Measurements from ENCODE around the gene KRTAP10-5.

The KRTAP10-5 gene

DNA sequence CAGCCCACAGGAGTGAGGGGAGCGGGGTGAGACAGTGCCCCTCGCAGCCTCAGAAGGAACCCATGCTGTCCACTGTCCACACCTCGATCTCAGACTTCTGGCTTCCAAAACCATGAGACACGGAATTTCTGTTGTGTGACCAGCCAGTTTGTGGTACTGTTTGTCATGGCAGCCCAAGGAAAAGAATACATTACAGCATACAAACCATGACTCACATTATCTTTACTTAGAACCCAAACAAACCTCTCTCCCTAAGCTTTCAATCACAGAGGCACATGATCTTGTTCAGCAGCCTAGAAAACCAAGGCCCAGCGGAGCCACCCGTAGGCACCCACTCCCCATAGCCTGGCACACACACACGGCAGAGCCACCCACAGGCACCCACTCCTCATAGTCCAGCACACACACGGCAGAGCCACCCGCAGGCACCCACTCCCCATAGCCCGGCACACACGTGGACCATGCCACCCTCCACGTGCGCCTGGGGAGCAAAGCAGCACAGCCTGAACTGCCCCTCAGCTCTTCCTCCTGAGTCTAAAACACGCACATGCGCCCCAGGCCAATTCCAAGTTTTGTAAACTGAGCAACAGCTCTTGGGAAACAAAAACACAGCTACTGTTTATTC lies 7.3 kb downstream of the KRTAP10-5 start:
- no peak overlapping the region for H3K27ac ChIP-seq
- no peaks in the 10 kb centered on the region for H3K4me1 ChIP-seq (ENCODE audit: control insufficient read depth in 1 of 2, insufficient read depth in 1 of 2, low read depth in 1 of 2, low read length in 1 of 2)
- H3K27me3 ChIP-seq, result peaks cover 22% of the 10 kb centered on the region
- no peak overlapping the region for H3K4me3 ChIP-seq (ENCODE audit: low read depth in 1 of 2, low read length in 1 of 2)
- no peaks in the 10 kb centered on the region for H3K36me3 ChIP-seq
- no peak for TF ChIP-seq CTCF (IDR thresholded peaks at IDR 0.05)
- no peaks in the 10 kb centered on the region for H3K9me3 ChIP-seq

DNA sequence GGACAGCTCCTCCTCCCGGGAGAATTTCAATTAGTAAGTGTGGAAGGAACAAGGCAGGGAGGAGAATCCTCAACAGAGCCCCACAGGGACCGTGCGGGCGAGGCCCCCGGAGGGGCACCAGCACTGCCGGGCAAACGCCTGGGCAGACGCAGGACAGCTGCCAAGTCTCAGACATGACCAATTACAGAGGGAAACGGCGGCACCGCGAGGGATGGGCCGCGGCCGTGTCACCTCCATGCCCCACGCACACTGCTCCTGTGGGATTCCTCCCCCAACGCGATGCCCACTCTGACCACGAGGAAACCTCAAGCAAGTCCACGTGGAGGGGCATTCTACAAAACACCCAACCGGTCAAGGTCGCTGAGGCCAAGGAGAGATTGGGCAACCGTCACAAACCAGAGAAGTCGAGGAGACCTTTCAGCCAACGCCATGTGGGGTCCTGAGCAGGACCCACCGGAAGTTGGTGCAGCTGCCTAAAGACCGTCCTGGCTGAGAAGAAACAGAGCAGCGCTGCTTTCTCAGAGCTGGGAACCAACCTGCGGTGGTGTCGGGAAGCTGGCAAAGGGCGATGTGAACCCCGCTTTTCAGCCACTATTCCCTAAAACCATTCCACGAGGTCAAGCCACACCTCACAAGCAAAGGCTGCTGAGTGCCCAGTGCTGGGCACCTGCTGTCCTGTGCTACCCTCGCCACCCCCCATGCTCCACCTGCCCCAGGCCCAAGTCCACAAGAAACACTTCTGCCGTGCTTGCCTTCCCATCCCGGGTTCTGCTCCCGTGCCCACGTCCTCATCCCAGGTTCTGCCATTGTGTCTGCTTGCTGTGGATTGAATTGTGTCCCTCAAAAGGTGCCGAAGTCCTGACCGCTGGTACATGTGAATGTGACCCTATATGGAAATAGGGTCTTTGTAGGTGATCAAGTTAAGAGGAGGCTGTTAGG lies 8.3 kb downstream of the KRTAP10-5 start:
- H3K4me3 ChIP-seq (ENCODE audit: low read depth in 1 of 2, low read length in 1 of 2), result no peak overlapping the region

DNA sequence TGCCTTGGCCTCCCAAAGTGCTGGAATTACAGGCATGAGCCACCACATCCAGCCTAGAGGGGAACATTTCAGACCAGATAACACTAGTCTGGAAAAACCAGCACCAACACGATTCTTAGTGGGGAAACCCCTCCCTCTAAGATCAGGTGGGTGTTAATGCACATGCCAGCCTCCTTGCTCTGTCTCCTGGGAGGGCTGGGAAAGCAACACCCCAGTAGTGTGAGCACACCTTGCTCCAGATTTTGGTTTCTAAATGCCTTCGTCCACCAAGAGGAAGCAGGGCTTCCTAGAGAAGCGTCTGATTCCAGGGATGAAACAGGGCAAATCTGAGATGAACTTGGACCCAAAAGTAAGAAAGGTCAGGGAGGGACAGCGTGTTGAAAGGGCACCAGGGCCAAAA lies 9.1 kb downstream of the KRTAP10-5 start:
- Histone ChIP-seq H3K9me3 (no peaks in the 10 kb centered on the region), H3K36me3 (no peaks in the 10 kb centered on the region), H3K27me3 (peaks cover 22% of the 10 kb centered on the region), H3K4me1 (ENCODE audit: control insufficient read depth in 1 of 2, insufficient read depth in 1 of 2, low read depth in 1 of 2, low read length in 1 of 2) (peaks cover 0 to 3% of the 10 kb centered on the region in 2 experiments), H3K27ac (no peak overlapping the region), H3K4me3 (ENCODE audit: low read depth in 1 of 2, low read length in 1 of 2) (no peak overlapping the region)
- TF ChIP-seq CTCF (IDR thresholded peaks at IDR 0.05), result no peak

More for the DNA sequence above, 8.3 kb downstream of the KRTAP10-5 start:
- Histone ChIP-seq H3K27ac (no peak overlapping the region), H3K36me3 (no peaks in the 10 kb centered on the region), H3K4me1 (ENCODE audit: control insufficient read depth in 1 of 2, insufficient read depth in 1 of 2, low read depth in 1 of 2, low read length in 1 of 2) (no peaks in the 10 kb centered on the region), H3K27me3 (peaks cover 22% of the 10 kb centered on the region), H3K9me3 (no peaks in the 10 kb centered on the region)
- no peak for TF ChIP-seq CTCF (IDR thresholded peaks at IDR 0.05)

DNA sequence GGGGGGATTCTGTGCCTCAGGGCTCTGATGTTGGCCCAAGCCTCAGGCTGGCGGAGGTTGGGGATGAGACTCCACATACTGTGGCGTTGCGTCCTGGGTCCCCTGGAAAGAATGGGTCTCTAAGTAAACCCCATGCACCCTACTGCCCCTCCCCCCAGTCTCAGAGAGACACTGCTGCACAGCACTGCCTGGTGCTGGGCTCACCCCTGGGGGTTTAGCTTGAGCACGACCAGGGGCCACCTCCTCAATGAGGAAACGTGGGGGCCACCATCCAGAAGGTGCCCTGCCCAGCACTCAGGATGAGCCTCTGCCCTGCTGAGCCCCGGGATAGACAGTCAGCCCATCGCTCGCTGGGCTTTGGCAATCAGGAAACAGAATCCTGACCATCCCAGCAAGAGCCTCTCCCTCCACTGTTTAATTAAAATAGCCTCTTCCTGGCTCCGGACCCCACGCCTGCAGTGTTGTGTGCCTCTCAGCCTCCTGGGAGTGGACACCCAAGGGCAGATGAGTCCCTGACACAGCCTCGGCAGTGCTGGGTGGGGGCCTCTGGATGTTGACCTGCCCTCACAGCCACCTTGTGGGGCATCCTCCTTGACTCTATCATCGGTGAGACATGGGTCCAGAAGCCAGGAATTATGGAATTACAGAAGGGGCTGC lies 10.4 kb downstream of the KRTAP10-5 start:
- no peaks in the 10 kb centered on the region for H3K9me3 ChIP-seq
- peaks cover 20% of the 10 kb centered on the region for H3K27me3 ChIP-seq
- H3K4me1 ChIP-seq (ENCODE audit: control insufficient read depth in 1 of 2, insufficient read depth in 1 of 2, low read depth in 1 of 2, low read length in 1 of 2), result peaks cover 0 to 5% of the 10 kb centered on the region in 2 experiments
- H3K27ac ChIP-seq, result no peak overlapping the region
- TF ChIP-seq CTCF (IDR thresholded peaks at IDR 0.05), result no peak
- no peak overlapping the region for H3K4me3 ChIP-seq (ENCODE audit: low read depth in 1 of 2, low read length in 1 of 2)
- no peaks in the 10 kb centered on the region for H3K36me3 ChIP-seq

- Histone ChIP-seq H3K36me3 (no peaks in the 10 kb centered on the region), H3K27ac (no peak overlapping the region), H3K9me3 (no peaks in the 10 kb centered on the region), H3K4me3 (ENCODE audit: low read depth in 1 of 2, low read length in 1 of 2) (no peak overlapping the region), H3K4me1 (ENCODE audit: control insufficient read depth in 1 of 2, insufficient read depth in 1 of 2, low read depth in 1 of 2, low read length in 1 of 2) (peaks cover 0 to 5% of the 10 kb centered on the region in 2 experiments), H3K27me3 (peaks cover 12% of the 10 kb centered on the region)
- TF ChIP-seq CTCF (IDR thresholded peaks at IDR 0.05), result no peak
These were observed 11.5 kb downstream of the KRTAP10-5 start for GRCh38 chr21:44568667-44569556.

All from neutrophil (primary cell).